GM12875 (cell line): ENCODE results near the gene CTNNBL1.

Experiments
- H3K4me3 ChIP-seq: one replicate; pipeline ENCODE4 v1.5.1; 2011; ENCODE audit warnings: low read depth, low read length, control low read depth
- CTCF ChIP-seq: IDR thresholded peaks from 2 replicates; pipeline ENCODE4 v1.5.1; 2011; ENCODE audit warnings: low read depth, mild to moderate bottlenecking, control low read depth, inconsistent platforms, low read length, moderate library complexity, borderline replicate concordance; ENCODE audit not compliant: insufficient read depth

Gene CTNNBL1

GRCh38 chr20:37913567-37914366 is 219.9 kb downstream of the CTNNBL1 start:
- TF ChIP-seq CTCF: no peak
- H3K4me3 ChIP-seq: no peak overlapping the region

- no peak for TF ChIP-seq CTCF
- H3K4me3 ChIP-seq: no peak overlapping the region
Measured at GRCh38 chr20:37914367-37914671, 220.5 kb downstream of the CTNNBL1 start.

GRCh38 chr20:37914672-37915433 is 221.0 kb downstream of the CTNNBL1 start:
- no peak for TF ChIP-seq CTCF
- H3K4me3 ChIP-seq: no peak overlapping the region

GRCh38 chr20:37915434-37915787 is 221.6 kb downstream of the CTNNBL1 start:
- no peak for TF ChIP-seq CTCF
- no peak overlapping the region for H3K4me3 ChIP-seq

GRCh38 chr20:37915800-37916570 is 222.2 kb downstream of the CTNNBL1 start:
- H3K4me3 ChIP-seq: no peak overlapping the region
- TF ChIP-seq CTCF: no peak

GRCh38 chr20:37917461-37917860 is 223.6 kb downstream of the CTNNBL1 start:
- H3K4me3 ChIP-seq: no peak overlapping the region
- no peak for TF ChIP-seq CTCF
